Urothelium cell line (cell line): ENCODE data around the gene LIN7B.
"Not testable (repeated sequence)": the region's sequence is repeated elsewhere in the genome, so short reads cannot be mapped to it uniquely, and the experiment has no call there.

Experiments
- DNase-seq: peaks from one replicate; pipeline ENCODE4 v3.0.0; 2011; ENCODE audit warnings: low spot score, mixed read lengths
- FAIRE-seq: peaks from 2 replicates; lab custom pipeline; 2011; peaks lifted over from hg19 to GRCh38; lab: Jason Lieb, UNC

The LIN7B gene

DNA sequence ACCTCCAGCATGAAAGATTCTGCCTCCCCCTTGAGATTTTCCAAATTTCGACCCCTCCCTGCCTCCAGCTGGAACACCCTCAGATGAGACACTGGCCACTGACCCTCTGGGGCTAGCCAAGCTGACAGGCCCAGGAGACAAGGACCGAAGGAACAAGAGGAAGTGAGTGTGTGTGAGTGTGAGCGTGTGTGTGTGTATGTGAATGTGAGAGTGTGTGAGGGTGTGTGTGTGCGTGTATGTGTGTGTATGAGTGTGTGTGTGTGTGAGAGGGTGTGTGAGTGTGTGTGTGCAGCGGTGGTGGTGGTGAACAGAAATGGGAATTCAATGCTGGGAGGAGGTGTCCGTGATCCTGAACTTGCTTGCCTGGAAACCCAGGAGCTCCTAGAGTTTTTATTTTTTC lies 27.2 kb downstream of the LIN7B start:
- peak; percentile 63 for FAIRE-seq
- DNase-seq: no peak

DNA sequence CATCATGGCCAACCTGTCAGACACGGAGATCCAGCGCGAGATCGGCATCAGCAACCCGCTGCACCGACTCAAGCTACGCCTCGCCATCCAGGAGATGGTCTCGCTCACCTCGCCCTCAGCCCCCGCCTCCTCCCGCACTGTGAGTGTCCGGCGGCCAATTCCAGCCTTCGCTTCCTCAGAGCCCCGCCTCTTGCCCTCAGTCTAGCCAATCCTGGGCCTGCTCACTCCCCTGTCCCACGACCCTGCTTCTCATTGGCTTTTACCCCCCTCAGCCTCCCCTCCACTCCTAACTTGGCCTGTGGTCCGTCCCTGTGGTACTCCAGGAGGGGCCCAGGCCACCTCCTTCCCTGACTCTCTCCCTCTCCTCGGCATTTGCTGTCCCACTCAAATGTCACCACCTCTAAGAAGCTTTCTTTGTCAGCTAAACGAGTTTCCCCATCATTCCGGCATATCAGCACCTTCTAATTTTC lies 28.7 kb downstream of the LIN7B start:
- DNase-seq: peak; percentile 72
- FAIRE-seq: peak; percentile 87

DNA sequence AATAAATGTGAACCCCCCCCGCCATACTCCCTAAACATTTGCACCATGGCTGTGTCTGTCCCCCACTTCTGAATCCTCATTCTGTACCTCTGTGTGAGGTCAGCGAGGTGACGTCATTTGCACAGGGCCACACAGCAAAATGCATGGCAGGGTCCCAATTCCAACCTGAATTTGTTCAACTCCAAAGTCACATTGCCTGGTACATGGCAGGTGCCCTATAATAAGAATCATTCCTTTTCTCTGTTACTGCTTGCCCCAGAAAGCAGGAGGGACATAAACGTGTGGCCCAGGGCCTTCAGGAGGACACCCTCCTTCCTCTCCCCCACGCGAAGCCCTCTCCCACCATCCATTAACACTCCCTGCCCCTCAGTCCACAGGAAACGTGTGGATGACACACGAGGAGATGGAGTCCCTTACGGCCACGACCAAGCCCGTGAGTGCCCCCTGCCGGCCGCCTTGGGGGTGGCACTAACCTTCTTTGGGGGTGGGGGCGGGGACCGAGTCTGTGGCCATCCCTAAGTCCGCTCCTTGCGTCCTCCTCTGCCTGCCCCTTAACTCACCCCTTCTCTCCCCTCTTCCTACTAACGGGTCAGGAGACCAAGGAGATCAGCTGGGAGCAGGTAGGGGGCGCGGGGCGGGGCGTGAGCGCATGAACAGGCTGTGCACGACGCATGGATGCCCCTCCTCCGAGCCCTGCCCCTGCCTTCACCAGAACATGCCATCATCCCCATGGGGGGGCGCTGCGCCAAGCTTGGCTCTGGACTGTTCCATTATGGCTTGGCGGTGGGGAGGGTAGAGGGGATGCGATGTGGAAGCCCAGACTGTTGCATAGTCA lies 31.6 kb downstream of the LIN7B start:
- DNase-seq: peak; percentile 68
- no peak for FAIRE-seq

DNA sequence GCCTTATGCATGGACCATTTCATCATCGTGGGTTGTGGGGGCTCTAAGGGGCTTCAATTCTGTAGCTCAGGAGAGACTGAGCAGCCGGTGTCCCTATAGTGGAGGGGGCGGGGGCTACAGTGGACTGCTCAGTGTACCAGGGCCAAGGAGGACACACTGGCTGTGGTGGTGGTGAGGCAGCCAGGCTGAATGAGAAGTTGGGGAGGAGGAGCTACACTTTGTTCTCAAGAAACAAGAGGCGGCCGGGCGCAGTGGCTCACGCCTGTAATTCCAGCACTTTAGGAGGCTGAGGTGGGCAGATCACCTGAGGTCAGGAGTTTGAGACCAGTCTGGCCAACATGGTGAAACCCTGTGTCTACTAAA lies 32.2 kb downstream of the LIN7B start:
- DNase-seq, FAIRE-seq: not testable (repeated sequence)

DNA sequence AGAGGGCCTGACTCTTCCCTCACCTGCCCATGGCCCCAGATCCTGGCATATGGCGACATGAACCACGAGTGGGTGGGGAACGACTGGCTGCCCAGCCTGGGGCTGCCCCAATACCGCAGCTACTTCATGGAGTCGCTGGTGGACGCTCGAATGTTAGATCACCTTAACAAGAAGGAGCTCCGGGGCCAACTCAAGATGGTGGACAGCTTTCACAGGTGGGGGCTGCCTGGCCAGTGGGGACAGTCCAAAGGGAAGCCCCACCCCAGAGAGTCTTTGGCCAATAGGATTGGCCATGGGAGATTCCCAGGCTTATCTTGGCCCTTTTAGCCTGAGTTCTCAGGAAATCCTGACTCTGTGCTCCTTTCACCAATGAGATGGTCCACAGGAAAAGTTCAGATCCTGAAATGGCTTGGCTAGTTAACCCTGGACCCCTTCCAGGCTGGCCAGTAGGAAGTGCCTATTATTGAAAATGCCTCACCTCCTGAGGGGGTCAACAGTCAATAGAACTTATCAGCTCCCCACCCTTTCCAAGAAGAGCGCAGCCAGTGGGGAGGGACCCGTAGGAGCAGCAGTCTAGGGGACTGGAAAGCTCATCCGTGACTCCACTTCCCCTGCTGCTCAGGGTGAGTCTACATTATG lies 34.0 kb downstream of the LIN7B start:
- no peak for DNase-seq
- no peak for FAIRE-seq

DNA sequence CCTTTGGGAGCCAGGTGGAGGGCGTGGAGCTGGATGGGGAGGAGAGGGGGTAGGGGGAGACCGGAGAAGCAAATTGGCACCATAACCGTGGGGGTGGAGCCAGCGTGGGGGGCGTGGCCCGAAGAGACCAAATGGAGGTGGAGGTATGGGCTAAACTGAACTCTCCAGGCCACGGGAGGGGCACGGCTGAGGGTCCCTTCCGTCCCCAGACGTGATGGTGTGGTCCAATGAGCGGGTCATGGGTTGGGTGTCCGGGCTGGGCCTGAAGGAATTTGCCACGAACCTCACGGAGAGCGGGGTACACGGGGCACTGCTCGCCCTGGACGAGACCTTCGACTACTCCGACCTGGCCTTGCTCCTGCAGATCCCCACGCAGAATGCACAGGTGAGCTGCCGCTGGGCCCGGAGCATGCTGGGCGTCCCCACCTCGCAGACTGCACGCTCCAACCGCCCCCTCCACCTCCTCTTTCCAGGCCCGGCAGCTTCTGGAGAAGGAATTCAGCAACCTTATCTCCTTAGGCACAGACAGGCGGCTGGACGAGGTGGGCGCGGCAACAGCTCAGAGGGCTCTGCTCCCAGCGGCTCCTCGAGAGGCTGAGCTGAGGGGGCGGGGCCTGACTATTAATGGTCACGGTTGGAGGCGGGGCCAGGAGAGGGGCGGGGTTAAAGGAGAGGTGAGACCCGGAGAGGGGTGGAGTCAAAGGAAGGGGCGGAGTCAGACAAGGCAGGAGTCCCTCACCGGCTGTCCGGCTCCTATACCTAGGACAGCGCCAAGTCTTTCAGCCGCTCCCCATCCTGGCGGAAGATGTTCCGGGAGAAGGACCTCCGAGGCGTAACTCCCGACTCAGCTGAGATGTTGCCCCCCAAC lies 34.8 kb downstream of the LIN7B start:
- FAIRE-seq (no peak), DNase-seq (peak; percentile 97)

DNA sequence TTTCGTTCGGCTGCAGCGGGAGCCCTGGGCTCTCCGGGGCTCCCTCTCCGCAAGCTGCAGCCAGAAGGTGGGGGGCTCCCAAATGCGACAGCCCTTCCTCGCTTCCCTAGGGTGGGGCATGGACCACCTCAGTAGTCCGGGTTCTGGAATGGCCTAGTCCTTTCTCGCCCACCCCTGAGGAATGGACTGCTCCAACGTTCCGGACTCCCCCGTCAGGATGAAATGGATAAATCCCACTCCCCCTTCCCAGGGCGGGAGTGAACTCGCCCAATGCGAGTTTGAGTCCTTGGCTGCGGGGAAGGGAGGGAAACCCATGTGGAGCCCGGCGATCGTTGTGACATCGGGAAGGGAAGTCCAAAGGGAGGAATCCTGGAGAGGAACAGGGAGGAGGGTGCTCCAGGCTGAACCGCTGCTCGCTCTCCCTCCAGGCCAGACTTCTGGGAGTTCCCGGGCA lies 35.5 kb downstream of the LIN7B start:
- FAIRE-seq (peak; percentile 32), DNase-seq (peak; percentile 65)

DNA sequence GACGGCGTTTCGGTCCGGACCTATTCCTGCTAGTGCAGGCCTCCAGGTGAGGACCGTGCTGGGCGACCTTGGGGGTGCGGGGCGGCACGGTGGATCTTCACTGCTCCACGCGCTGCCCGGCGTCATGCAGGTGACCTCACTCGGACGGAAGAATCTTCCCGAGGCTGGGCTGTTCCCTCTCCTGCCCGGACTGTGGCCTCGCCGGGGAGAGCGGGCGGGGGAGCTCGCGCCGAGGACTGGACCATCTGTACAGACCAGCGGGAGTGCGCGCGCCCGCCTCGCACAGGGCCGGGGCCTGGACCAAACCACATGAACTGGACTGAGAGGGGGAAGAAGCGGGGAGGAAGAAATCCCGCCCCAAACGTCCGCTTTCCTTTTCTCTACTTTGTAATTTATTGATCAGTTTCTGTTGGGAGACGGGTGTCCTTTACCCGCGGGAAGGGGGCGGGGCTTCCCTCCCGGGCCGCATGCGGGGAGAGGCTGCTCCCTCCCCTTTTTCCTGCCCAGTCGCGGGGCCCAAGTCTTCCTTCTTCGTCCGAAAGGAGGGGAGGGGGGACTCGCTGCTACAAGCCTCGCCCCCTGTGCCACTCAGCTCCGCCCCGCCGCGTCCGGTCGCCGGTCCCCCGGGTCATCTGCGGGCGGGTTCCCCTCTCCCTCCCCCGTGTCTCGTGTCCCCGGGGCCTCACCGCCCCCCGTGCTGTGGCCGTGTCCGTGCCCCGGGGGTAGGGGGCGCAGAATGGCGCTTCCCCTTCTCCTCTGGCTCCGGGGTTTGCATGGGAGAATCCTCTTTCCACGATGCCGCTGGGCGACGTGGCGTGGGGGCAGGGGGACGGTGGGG lies 36.2 kb downstream of the LIN7B start:
- no peak for FAIRE-seq
- DNase-seq: peak; percentile 90

DNA sequence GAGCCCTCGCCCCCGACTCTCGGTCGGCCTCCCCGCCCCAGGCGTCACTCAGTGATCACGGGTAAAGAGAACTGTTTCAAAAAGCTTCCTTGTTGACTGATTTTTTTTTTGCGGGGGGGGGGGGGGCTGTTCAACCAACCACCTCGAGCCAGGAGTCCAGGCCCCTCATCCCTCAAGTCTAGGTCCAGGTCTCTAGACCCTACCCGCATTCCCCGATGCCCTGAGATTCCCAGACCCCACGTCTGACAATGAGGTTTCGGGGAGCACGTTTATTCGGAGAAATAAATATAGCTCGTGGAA lies 36.7 kb downstream of the LIN7B start:
- FAIRE-seq: no peak
- DNase-seq: no peak

DNA sequence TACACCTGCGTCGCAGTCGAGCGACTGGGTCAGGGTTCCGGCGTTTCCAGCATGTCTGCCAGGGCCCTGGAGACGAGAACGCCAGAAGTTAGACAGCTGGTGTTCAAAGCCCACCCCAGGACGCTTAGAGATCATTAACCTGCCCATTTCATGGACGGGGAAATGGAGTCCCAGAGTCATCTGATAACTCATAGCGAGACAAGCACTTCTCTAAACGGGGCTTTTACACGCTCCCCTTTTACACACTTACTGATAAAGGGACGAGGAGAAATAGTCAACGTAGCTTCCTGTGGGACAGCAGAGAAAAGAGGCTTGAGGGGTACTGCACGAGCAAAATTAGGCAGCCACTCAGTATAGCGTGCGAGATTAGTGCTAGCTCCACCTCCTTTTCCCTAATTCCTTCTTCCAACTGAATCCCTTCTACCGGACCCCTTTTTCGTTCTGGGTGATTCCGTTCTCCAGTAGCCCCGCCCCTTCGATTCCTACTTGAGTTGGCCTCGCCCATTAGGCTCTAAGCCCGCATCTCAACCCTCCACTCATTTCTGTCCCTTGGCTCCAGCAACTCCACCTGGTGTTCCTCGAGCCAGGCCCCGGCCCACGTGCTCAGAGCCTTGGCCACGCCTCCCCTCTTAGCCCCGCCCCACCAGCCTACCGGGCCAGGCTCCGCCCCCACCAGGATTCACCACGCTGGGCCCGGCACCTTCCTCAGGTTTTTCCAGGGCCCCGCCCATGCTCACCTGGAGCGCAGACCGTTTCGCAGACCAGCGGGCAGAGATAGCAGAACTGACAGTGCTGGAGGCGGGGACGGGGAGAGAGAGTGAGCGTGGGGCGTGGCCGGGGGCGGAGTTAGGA lies 37.3 kb downstream of the LIN7B start:
- FAIRE-seq: no peak

DNA sequence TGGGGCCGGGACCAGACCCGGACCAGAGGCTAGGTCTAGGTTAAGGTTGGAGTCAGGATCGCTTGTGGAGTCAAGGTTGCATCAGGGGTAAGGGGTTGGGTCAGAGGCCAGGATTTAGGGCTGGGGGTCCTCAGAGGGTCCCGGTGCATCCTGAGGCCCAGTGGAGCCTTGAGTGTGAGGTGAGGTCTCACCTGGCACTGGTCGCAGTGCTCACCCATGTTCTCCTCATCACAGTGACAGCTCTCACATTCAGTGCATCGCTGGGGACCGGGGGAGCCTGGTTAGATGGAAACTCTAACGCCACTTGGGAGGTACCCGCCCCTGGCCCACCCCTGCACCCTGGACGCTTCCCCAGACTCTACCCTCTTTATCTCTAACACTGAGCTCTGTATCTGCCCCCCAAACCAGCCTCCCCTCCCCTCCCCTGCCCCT lies 38.0 kb downstream of the LIN7B start:
- FAIRE-seq: no peak

More for the DNA sequence above, 37.3 kb downstream of the LIN7B start:
- DNase-seq: peak; percentile 53

DNA sequence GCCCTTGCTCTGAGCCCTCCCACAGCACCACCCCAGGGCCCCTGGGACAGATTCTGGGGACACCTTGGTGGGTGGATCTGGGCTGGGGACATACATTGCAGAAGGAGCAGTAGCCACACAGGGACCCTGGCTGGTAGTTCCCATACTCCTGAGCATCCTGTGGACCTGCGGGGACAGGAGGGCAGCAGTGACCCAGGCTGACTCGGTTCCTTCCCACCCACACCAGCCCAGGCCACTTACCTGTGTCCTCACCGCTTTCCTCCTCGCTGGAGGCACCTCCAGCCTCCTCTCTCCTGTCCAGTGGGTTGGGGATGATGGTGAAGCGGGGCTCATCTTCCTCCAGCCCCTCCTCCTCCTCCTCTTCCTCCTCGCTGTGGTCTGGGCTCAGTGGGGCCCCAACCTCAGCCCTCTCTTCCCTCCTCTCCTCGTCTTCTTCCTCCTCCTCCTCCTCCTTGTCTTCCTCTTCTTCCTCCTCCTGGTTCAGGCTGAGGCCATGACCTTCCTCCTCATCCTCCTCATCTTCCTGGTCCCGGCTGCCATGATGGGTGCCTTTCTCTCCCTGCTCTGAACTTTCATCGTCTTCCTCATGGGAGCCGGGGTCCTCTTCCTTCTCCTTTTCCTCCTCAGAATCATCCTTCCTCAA lies 39.1 kb downstream of the LIN7B start:
- FAIRE-seq (no peak), DNase-seq (no peak)

More for the DNA sequence above, 38.0 kb downstream of the LIN7B start:
- DNase-seq: no peak

DNA sequence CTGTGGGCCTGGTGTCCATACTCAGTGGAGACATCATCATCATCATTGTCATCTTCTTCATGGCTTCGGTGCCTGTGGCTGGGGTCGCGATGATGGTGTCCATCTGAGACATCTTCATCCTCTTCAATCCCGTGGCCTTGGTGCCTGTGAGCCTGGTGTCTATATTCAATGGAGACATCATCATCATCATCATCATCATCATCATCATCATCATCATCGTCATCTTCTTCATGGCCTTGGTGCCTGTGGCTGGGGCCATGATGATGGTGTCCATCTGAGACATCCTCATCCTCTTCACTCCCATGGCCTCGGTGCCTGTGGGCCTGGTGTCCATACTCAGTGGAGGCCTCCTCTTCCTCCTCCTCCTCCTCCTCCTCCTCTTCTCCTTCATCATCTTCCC lies 40.1 kb downstream of the LIN7B start:
- FAIRE-seq (peak; percentile 66), DNase-seq (no peak)

DNA sequence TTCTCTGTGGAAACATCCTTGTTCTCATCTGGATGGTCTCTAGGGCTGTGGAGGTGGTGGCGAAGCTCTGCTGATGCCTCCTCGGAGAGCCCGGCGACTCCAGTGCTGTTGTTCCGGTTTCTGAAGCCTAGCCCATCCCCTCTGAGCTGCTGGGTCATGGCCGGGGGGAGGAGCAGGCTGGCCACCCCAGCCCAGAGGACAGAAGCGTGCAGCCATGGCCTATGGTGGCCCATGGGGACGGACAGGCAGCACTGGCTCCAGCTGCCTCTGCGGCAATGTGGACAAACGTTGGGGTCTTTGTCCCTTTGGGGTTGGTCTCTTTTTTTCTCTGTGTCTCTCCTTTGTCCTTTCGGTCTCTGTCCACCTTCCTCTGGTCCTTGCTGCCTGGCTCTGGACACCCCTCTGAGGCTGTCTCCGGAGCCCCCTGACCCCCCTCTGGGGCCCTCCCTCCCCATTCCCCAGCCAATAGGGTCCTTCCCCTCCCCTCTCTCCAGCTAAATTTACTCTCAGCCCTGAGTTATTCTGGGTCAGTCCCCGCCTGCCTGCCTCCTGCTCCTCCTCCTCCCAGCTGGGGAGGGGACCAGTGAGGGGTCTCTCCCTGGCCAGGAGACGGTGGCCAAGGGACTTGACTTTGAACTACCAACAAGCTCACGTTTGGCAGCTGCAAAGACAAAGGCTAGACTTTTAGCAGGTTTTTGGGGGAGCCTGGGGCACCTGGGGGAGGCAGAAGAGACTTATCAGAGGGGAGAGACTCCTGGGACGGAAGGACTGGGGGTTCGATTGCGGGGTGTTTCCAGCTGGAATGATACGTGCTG lies 41.0 kb downstream of the LIN7B start, which contains the start of gene HRC:
TSS of gene HRC (minus strand) at position 392 of the 815 bp plus-strand sequence. CDS start at position 233, 159 bp downstream.
- FAIRE-seq (no peak), DNase-seq (no peak)

DNA sequence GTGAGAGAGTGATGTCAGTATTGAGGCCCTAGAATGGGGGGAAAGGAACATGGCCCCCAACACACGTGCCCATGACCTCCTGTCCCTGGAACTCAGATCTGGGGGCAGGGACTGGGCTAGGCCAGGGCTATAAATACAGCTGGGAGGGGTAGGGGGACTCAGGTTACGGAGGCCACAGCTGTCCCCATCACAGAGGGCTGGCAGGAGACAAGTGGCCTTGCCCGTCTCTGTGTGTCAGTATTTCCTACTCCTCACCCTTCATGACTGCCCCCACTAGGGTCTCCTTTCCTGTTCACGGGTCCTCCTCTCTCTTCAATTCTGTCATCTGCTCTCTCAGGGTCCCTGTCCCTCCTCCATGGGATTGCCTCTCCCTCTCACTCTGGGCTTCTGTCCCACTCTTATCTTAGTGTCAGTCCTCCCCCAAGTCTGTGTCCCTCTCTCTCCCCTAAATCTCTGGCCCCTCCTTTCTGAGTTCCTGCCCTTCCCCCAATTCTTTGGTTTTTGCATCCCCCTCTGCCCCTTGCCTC lies 41.7 kb downstream of the LIN7B start:
- no peak for FAIRE-seq
- no peak for DNase-seq

DNA sequence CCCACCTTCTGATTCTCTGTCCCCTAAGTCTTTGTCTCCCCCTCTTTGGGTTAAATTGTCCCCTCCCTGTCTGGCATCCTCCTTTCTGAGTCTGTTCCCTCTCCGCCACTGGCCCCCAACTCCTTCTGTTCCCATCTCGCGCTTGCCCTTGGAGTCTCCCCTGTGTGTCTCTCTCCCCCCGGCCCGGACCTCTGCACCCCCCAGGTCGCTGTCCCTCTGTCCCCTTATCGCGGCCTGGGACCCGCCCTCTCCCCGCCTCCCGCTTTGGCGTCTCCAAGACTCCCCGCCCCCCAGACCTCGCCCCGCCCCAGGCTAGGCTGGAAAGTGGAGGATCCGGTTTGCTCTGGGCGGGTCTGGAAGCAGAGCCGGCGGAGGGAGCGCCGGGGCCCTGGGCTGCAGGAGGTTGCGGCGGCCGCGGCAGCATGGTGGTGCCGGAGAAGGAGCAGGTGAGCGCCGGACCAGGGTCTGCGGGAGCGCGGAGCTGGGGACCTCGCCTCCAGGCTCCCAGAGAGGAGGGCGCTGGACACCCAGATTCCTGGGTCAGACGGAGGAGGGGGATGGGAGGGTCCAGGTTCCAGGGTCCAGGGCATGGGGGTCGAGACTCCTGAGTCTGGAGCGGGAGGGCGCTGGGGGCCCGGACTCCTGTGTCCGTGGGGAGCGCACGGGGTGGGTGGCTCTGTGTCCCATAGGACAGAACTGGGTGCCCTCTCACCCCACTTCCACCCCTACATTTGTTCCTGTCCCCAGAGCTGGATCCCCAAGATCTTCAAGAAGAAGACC lies 43.5 kb downstream of the LIN7B start, which contains the start of gene TRPM4:
TSS of gene TRPM4 (plus strand) at position 348 of the 780 bp plus-strand sequence. CDS start at position 423, 75 bp downstream.
- DNase-seq: peak; percentile 93
- FAIRE-seq: no peak
